ENCODE results near the gene CNTLN.
"Not testable (repeated sequence)": the region's sequence is repeated elsewhere in the genome, so short reads cannot be mapped to it uniquely, and the experiment has no call there.

The CNTLN gene

GRCh38 chr9:17422994-17423680 is 288.3 kb downstream of the CNTLN start:
- DNase-seq = peak; percentile 12

- DNase-seq = no peak
Observed at GRCh38 chr9:17423681-17424011, 288.8 kb downstream of the CNTLN start.

- DNase-seq = no peak
Observed at GRCh38 chr9:17425384-17425783, 290.5 kb downstream of the CNTLN start.

DNA sequence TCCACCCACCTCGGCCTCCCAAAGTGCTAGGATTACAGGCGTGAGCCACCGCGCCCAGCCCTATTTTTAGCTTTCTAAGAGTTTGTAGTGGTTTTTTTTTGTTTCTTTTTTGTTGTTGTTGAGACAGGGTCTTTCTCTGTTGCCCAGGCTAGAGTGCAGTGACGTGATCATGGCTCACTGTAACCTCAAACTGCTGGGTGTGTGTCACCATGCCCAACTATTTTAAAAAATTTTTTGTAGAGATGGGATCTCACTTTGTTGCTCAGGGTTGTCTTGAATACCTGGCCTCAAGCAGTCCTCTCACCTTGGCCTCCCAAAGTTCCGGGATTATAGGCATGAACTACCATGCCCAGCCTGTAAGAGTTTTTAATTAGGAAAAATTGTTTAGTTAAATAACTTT is 298.7 kb downstream of the CNTLN start:
- DNase-seq = no peak

GRCh38 chr9:17436854-17437253 is 302.0 kb downstream of the CNTLN start:
- no peak for DNase-seq

DNA sequence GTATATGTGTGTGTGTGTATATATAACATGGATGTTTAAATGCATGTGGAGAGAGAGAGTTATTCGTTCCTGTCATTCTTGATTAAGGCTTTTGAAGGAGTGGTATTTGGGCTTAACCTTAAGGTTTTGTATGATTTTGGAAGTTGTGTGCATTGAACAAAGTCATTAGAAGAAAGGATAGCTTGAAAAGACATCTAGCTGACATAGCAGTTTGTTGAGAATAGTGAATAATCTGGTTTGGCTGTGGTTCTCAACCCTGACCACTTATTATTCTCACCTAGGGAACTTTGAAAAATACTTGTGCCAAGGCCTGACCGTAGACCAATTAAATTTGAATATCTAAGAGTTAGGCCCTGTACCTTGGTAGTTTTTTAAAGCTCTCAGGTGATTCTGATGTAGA is 303.0 kb downstream of the CNTLN start:
- DNase-seq = no peak

- DNase-seq = not testable (repeated sequence)
Observed at GRCh38 chr9:17445126-17445525, 310.3 kb downstream of the CNTLN start.

- no peak for DNase-seq
Observed at GRCh38 chr9:17453751-17454150, 318.9 kb downstream of the CNTLN start.

- peak; percentile 62 for DNase-seq
Observed at GRCh38 chr9:17462869-17463464, 328.1 kb downstream of the CNTLN start.

GRCh38 chr9:17470036-17470813 is 335.4 kb downstream of the CNTLN start:
- DNase-seq = no peak

- peak; percentile 22 for DNase-seq
Observed at GRCh38 chr9:17472126-17472525, 337.3 kb downstream of the CNTLN start.

GRCh38 chr9:17476401-17476800 is 341.6 kb downstream of the CNTLN start:
- DNase-seq = no peak

DNA sequence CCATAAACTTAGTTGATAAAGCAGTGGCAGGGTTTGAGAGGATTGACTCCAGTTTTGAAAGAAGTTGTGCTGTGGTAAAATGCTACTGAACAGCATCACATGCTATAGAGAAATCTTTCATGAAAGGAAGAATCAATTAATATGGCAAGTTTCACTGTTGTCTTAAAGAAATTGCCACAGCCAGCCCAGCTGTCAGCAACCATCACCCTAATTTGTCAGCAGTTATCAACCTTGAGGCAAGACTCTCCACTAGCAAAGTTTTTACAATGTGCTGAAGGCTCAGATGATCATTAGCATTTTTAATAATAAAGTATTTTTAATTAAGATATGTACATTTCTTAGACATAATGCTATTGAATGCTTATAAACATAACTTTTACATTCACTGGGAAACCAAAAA is 343.0 kb downstream of the CNTLN start:
- no peak for DNase-seq

GRCh38 chr9:17480966-17481365 is 346.1 kb downstream of the CNTLN start:
- DNase-seq = no peak

- DNase-seq = no peak
Observed at GRCh38 chr9:17481565-17481964, 346.7 kb downstream of the CNTLN start.

DNA sequence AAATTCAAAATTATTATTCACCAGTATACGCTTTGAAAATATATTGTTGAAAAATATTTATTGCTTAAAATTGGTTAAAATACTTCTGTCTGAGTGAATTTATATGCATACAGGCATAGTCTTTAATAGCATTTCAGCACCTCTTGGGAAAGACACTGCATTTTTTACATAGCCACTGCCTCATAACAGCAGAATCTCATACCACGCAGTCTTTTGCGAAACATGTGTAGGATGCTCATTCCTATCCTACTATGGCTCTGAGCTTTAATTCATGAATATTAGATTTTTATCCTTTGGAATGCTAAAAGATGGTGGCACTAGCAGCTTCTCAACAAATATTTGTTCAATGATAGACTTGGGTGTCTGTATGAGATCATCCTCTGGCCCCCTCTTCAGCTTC is 350.1 kb downstream of the CNTLN start:
- DNase-seq = no peak

- DNase-seq = no peak
Observed at GRCh38 chr9:17486396-17486795, 351.6 kb downstream of the CNTLN start.

DNA sequence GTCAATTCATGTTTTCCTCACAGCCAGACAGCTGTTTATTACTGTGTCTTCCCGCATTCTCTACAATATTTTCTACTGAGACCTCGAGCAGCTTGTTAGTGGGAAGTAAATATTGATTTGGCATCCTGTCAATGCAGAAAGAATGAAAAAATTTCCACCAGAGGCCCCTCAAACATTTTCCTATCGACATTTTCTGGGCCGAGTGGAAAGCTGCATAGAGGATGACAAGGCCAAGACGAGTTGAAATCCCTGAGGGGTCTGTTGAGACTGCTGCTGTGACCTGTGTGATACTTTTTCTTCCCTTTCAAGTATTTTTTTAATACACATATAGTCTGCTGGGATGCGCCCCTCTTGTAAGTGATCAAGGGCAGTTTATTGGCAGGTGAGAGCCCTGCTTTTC is 352.6 kb downstream of the CNTLN start:
- DNase-seq = no peak

DNA sequence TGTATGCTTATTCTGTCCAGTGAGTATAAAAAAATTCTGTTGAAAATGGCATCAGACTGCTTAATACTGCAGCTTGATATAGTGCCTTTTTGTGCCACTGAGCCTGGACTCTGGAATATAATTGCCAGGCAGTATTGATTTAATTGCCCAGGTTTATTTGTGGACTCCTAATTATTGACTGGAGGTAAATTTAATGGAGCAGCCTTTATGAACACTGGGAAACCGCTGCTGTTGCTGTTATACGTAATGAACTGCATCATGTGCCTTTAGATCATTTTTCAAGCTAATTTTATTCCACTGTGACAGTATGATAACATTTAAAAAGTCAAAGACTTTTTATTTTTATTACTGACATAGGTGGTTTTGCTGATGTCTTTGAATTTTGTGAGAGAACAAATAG is 353.8 kb downstream of the CNTLN start:
- DNase-seq = no peak

DNA sequence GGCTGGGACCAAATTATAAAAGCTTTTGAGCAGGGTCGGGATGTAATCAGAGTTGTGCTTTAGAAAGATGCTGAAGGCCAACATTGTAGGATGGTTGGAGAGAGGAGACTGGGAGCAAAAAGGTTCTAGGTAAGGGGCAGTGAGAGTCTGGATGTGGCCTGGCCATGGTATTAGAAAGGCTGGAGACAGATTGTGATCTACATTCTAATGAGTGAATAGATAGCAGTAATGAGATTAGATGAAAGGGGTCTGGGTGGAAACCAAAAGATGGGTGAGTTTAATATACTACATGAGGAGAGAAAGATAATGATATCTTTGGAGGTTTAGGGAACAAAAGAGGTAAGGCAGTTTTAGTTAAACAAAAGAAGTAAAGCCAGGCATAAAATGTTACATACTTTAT is 355.3 kb downstream of the CNTLN start:
- no peak for DNase-seq

- no peak for DNase-seq
Observed at GRCh38 chr9:17491780-17492179, 356.9 kb downstream of the CNTLN start.

DNA sequence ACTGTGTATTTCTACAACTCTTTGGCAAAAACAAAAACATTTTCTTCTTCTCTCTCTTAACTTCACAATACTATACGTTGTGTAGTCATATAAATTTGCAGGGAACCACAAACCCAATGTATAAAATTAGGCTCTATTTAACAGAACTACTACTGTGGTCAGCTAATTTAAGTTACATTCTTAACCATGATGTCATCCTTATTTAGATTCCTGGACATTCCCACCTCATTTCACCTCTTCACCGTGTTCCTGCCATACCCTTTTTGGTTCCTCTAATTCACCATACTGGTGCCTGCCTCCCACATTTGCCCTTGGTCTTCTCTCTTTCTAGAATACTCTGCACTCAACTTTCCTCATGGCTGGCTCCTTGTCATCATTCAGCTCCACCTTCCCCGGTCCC is 368.4 kb downstream of the CNTLN start:
- DNase-seq = no peak

DNA sequence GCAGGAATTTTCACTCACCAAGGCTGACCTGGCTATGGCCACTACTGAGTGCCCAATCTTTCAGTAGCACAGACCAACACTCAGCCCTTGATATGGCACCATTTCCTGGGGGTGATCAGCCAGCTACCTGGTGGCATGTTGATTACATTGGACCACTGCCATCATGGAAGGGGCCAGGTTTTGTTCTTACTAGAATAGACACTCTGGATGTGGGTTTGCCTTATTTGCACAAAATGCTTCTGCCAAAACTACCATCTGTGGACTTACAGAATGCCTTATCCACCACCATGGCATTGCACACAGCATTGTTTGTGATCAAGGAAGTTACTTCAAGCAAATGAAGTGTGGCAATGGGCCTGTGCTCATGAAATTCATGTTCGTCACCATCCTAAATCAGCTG is 374.3 kb downstream of the CNTLN start:
- no peak for DNase-seq

DNA sequence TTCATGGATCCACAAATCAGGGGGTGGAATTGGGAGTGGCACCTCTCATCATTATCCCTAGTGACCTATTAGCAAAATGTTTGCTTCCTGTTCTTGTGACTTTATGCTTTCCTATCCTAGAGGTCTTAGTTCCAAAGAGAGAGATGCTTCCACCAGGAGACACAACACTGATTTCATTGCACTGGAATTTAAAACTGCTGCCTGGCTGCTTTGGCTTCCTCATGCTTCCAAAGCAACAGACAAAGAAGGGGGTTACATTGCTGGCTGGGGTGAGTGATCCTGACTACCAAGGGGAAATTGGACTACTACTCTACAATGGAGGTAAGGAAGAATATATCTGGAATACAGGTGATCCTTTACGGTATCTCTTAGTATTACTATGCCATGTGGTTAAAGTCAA is 374.9 kb downstream of the CNTLN start:
- DNase-seq = peak; percentile 46
